Colon (tissue), 2 donors: ENCODE data around the gene RNF144B.
"Not testable (repeated sequence)": the region's sequence is repeated elsewhere in the genome, so short reads cannot be mapped to it uniquely, and the experiment has no call there.

Source experiments
- FAIRE-seq: peaks from 2 replicates; lab custom pipeline; 2012; peaks lifted over from hg19 to GRCh38; lab: Jason Lieb, UNC
- donor health status: control.
- donor health status: control.

Gene RNF144B

GRCh38 chr6:18409602-18410001, 22.5 kb downstream of the RNF144B start:
- FAIRE-seq: not testable (repeated sequence)

DNA sequence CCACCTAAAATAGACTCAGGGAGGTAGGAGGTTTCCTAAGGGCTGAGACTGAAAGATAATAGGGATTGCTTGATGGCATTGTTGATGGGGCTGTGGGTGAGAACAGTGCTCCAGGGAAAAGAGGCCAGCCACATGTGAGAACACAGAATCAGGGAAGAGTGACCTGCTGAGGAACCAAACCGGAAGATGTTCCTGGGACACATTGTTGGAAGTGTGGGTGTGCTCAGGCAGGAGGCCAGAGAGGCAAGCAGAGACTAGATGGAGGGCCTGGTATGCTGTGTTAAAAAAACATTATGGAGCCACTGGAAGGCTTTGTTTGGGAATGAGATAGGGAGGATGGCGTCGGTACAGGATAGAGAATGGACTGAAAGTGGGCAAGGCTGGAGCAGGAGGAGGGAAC, 23.3 kb downstream of the RNF144B start:
- FAIRE-seq: no peak

GRCh38 chr6:18412068-18412467, 24.9 kb downstream of the RNF144B start:
- no peak for FAIRE-seq

- FAIRE-seq: no peak
These were observed 25.5 kb downstream of the RNF144B start for GRCh38 chr6:18412644-18413043.

GRCh38 chr6:18413381-18413780, 26.2 kb downstream of the RNF144B start:
- FAIRE-seq: no peak

GRCh38 chr6:18414116-18414515, 27.0 kb downstream of the RNF144B start:
- FAIRE-seq: no peak

GRCh38 chr6:18415207-18415606, 28.1 kb downstream of the RNF144B start:
- FAIRE-seq: no peak

DNA sequence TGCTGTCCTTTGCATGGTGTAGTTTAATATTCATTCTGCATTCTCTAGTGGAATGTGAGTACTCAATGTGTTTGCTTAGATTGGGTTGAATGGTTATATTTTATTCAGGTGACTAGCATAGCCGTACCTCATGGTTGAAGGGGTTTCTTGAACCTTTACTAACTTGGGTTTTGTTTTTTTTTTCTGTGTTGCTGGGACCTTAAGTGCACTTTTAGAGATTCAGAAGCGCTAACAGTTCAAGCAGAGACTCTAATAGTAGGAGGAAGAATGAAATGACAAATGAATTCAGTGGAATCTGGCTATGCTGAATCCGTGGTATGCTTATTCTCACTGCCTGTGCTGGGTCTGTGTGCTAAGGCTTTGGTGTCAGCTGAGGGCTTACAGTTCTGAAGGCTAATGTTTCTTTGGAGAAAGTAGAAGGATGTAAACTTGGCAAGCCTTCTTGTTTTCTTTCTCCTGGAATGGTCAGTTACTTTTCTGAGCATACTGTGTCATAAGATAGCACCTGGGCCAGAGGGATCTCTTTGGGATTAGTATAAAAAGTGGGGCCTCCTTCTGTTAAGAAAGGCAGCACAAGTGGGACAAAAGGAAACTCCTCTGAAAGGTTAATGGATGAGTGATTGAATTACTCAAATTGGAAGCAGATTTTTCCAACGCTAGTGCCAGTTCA, 28.7 kb downstream of the RNF144B start:
- FAIRE-seq: no peak

- no peak for FAIRE-seq
These were observed 29.2 kb downstream of the RNF144B start for GRCh38 chr6:18416341-18416679.

DNA sequence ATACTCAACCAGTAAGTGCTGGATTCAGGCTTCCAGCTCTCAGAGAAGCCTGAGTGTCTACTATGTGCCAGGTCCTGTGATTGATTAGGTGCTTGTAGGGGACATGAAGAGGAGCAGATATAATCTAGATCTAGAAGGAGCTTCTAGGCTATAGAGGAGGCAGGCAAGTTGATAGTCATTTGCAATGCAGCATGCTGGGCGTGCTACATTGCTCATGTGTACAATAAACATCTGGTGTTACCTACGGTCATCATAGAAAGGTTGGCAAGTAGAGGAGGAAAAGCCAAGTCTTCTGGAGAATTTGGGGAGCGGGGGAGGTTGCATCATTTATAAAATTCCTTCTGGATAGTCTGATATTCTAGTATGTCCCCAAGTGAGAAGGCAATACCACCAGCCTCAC, 33.2 kb downstream of the RNF144B start:
- no peak for FAIRE-seq

DNA sequence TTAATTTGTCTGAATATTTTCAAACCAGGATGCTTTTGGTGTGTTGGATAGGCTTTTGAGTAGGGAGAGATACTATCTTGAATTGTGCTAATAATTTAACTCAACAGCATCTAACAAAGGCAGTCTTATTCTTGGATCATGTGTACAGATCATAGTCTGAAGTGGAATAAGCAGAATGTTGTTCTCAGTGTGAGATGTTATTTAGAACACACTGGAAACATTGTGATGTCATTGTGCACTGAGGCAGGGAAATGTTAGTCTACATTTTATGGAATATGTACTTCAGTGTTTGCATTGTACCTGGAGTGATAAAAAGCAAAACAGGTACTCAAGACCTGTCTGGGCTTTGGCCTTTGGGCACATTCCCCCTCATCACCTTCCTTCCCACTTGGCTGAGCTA, 35.0 kb downstream of the RNF144B start:
- no peak for FAIRE-seq

DNA sequence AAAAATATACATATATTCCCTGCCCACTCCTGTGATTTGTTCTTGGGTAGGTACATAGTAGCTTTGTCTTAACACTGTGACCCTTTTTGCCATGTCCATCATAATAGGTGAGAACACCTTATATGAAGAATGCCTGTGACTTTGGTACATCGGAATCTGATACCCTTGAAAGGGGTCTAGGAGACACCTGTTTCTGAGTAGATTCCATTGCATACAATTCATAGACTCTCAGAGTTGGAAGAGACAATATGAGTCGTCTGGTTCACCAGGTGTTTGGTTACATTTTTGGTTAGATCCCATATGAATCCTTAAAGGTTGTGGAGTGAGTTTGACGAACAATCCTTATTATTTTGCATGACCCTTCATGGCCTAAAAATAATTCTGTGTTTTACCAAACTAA, 36.3 kb downstream of the RNF144B start:
- FAIRE-seq: no peak

- FAIRE-seq: no peak
These were observed 37.1 kb downstream of the RNF144B start for GRCh38 chr6:18424201-18424600.

DNA sequence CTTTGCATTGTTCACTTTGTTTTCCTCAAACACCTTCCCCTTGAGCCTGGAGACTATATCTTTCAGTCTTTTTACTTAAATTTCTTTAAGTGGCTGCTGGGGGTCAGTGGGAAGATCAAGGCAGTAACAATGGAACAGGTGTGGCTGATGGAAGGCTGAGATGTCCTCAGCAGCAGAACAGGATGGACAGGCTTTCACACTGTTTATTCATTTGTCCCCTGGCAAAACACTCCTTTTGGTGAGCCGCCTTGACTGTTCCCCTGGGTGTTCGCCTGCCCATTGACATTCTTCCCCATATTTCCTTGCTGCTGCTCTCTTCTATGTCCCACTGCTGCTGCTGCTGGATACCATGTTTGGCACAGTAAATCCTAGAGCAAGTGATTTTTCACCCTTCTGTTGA, 38.1 kb downstream of the RNF144B start:
- no peak for FAIRE-seq

DNA sequence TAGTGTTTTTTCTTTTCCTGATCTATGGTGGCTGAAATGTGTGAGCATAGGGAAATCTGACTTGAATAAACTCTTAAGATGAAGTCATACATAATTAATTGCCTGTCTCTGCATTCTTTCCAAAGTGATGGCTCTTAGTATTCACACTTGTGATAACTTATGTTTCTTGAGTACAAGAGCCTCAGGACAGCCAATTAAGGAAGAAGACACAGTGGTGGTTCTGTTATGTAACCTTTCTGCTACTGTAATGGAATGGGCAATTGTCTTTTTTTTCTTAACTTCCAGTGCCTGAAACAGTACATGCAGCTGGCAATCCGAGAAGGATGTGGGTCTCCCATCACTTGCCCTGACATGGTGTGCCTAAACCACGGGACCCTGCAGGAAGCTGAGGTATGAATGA, 40.1 kb downstream of the RNF144B start:
- no peak for FAIRE-seq

DNA sequence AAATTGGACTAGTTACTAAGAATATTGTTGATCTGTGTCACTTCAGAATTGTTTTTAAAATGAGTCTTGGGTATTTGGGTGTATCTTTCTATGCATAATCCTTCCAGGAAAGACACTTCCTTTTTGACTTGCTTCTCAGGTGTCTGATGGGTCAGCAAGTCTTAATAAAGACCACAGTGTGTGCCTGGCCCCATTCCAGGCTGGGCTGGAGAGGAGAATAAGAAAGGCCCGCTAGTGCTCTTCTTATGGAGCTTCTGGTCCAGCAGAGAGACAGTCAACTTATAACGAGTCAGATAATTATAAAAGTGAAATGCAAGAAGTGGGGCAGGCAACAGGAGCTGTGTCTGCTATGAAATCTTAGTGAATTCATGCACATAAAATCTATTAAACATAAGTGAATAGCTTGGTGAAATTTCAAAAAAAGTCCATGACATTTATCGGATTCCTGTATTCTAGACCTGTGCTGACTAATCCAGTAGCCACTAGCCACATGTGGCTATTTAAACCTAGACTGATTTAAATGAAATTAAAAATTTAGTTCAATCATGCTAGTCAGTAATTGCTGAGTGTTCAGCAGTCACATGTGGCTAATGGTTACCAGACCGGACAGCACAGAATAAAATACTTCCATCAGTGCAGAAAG, 42.6 kb downstream of the RNF144B start:
- FAIRE-seq: no peak

DNA sequence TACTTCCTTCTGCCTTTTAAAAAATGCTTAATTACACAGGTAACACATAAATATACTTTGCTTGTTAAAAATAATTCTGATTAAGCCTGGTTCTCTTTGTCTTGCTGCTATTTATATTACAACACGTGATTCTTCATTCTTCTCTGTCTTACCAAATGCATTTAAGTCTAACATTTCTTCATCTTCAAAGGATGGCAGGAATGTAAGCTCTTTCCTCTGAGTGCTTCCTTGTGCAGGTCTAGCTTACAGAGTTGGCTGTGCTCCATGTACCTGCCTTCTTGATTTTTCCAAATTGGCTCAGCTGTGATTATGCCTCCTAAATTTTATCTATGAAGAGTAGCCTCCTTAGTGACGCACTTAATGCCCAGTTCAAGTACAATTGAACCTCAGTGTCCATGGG, 44.4 kb downstream of the RNF144B start:
- FAIRE-seq: no peak

GRCh38 chr6:18432180-18432579, 45.0 kb downstream of the RNF144B start:
- FAIRE-seq: no peak

DNA sequence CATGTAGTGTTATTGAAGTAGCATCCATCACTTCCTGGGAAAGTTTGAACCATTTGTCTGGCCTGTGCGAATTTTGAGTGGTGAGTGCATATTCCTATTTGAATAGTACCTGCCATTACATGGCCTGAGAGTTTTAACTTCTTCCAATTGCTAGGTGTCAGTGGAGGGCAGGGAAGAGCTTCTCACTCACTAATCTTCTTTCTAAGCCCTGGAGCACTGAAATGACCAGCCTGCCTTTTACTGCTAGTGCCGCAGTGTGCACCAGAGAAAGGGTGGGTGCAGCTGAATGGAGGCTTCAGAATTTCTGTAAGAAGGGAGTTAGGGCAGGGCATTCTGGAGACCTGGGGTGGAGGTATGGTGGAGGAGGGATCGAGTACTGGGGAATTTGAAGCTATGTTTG, 45.5 kb downstream of the RNF144B start:
- FAIRE-seq: no peak

GRCh38 chr6:18433059-18433458, 45.9 kb downstream of the RNF144B start:
- FAIRE-seq: no peak

GRCh38 chr6:18436341-18436740, 49.2 kb downstream of the RNF144B start:
- FAIRE-seq: no peak

GRCh38 chr6:18439581-18439980, 52.4 kb downstream of the RNF144B start:
- FAIRE-seq: no peak

DNA sequence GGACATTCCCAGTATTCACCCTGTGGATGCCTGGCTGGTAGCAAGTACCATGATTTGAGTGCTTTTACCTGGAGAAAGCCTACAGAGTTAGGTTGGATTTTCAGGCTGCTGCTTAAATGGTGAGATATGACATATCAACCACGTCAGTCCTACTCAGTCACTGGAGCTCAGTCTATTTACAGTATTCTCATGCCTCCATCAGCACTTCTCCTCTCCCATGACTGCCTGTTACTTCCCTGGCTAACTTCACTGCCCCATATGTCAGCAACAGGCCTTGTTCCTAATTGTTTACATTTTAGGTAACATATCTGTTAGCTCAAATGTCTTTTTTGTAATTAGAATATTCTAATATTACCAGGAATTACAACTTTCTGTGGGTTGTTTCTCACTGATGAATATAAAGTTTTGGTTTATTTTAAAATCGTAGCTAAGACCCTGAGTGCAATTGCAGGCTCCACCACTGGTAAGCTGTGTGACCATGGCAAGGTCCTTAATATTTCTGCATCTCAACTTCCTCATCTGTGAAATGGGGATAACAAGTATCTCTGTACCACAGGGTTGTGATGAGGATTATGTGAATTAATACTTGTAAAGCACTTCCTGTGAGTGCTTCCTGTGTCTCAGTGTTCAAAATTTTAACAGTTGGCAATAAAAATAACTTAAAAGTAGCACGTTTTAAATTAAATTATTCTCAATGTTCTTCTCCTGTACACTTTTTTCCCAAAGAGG, 54.3 kb downstream of the RNF144B start:
- FAIRE-seq: no peak

GRCh38 chr6:18444111-18444510, 57.0 kb downstream of the RNF144B start:
- no peak for FAIRE-seq
